HEK293 (cell line): ENCODE data around the gene ST8SIA4.

Experiments
- CTCF ChIA-PET: fragments of 350-600 bp; formaldehyde crosslinking; extraction: SDS; loops from one replicate; lab custom pipeline; 2021; ENCODE audit warnings: antibody characterized with exemption; lab: Yijun Ruan, JAX
- POLR2A ChIA-PET: fragments of 300-600 bp; formaldehyde crosslinking; extraction: SDS; loops from one replicate; lab custom pipeline; 2020; ENCODE audit warnings: antibody characterized with exemption, inconsistent platforms; lab: Yijun Ruan, JAX
- H3K27ac ChIP-seq: fragments of 200-500 bp; sonication (Bioruptor generic); 2 replicates; pipeline ENCODE4 v1.5.1; 2014; ENCODE audit warnings: low read depth, low read length, control low read depth, inconsistent platforms; ENCODE audit errors: extremely low read depth
- H3K36me3 ChIP-seq, 2 experiments: fragments of 200-500 bp in 1 of 2; sonication (Bioruptor generic) in 1 of 2; 1 replicate in 1 of 2; 2 replicates in 1 of 2; pipeline ENCODE4 v1.5.1; 2014 to 2017; ENCODE audit warnings: inconsistent platforms in 2 of 2, low read length in 2 of 2; ENCODE audit not compliant: control insufficient read depth in 2 of 2, insufficient read depth in 1 of 2
- H3K4me1 ChIP-seq: fragments of 200-500 bp; sonication (Bioruptor generic); 2 replicates; pipeline ENCODE4 v1.5.1; 2014; ENCODE audit warnings: mild to moderate bottlenecking, low read length, inconsistent platforms; ENCODE audit not compliant: control insufficient read depth, insufficient read depth
- H3K4me3 ChIP-seq: 2 replicates; pipeline ENCODE4 v1.5.1; 2011; ENCODE audit warnings: low read depth, mild to moderate bottlenecking, control low read depth, low read length, moderate library complexity
- H3K9me3 ChIP-seq: fragments of 200-500 bp; sonication (Bioruptor generic); 2 replicates; pipeline ENCODE4 v1.5.1; 2014; ENCODE audit warnings: low read depth, low read length, inconsistent platforms; ENCODE audit not compliant: control insufficient read depth, insufficient read depth
- BCL11B ChIP-seq: fragments of 450-650 bp; formaldehyde crosslinking; IDR thresholded peaks from 2 replicates; pipeline ENCODE4 v1.5.1; 2016; ENCODE audit warnings: low read depth, missing biosample characterization, missing genetic modification characterization
- IKZF3 ChIP-seq: fragments of 450-650 bp; IDR thresholded peaks from 2 replicates; pipeline ENCODE4 v1.5.0; 2018; ENCODE audit warnings: missing biosample characterization, mild to moderate bottlenecking, missing genetic modification characterization, moderate library complexity
- KLF17 ChIP-seq: fragments of 450-650 bp; formaldehyde crosslinking; IDR thresholded peaks from 2 replicates; pipeline ENCODE4 v1.5.1; 2016; ENCODE audit warnings: missing biosample characterization, missing genetic modification characterization
- PRDM1 ChIP-seq: fragments of 450-650 bp; formaldehyde crosslinking; IDR thresholded peaks from 2 replicates; pipeline ENCODE4; 2016; ENCODE audit warnings: missing biosample characterization, missing genetic modification characterization
- SCRT2 ChIP-seq: fragments of 450-650 bp; formaldehyde crosslinking; IDR thresholded peaks from 2 replicates; pipeline ENCODE4 v1.5.1; 2016; ENCODE audit warnings: missing biosample characterization, missing genetic modification characterization
- SP7 ChIP-seq: fragments of 450-650 bp; formaldehyde crosslinking; IDR thresholded peaks from 2 replicates; pipeline ENCODE4 v1.5.1; 2016; ENCODE audit warnings: missing biosample characterization, missing genetic modification characterization
- ZBTB10 ChIP-seq: fragments of 450-650 bp; formaldehyde crosslinking; IDR thresholded peaks from 2 replicates; pipeline ENCODE4 v1.5.1; 2016; ENCODE audit warnings: missing biosample characterization, missing genetic modification characterization
- ZBTB26 ChIP-seq: fragments of 450-650 bp; formaldehyde crosslinking; optimal IDR thresholded peaks from 2 replicates; pipeline ENCODE3; 2016; ENCODE audit warnings: missing biosample characterization, mild to moderate bottlenecking, missing genetic modification characterization
- ZBTB7A ChIP-seq: fragments of 450-650 bp; formaldehyde crosslinking; IDR thresholded peaks from 2 replicates; pipeline ENCODE4 v1.5.1; 2016; ENCODE audit warnings: low read depth, missing biosample characterization, missing genetic modification characterization
- ZBTB8A ChIP-seq: fragments of 450-650 bp; formaldehyde crosslinking; IDR thresholded peaks from 2 replicates; pipeline ENCODE4 v1.5.1; 2016; ENCODE audit warnings: missing biosample characterization, missing genetic modification characterization
- ZNF157 ChIP-seq: fragments of 450-650 bp; formaldehyde crosslinking; IDR thresholded peaks from 2 replicates; pipeline ENCODE4 v1.5.1; 2016; ENCODE audit warnings: missing biosample characterization, missing genetic modification characterization
- ZNF280C ChIP-seq: fragments of 450-650 bp; formaldehyde crosslinking; IDR thresholded peaks from 2 replicates; pipeline ENCODE4 v1.5.1; 2016; ENCODE audit warnings: missing biosample characterization, missing genetic modification characterization
- ZNF311 ChIP-seq: fragments of 450-650 bp; formaldehyde crosslinking; IDR thresholded peaks from 2 replicates; pipeline ENCODE4 v1.5.1; 2017; ENCODE audit warnings: missing biosample characterization, missing genetic modification characterization, borderline replicate concordance
- ZNF335 ChIP-seq: fragments of 450-650 bp; formaldehyde crosslinking; conservative IDR thresholded peaks from 2 replicates; pipeline ENCODE4 v1.5.1; 2016; ENCODE audit warnings: missing biosample characterization, missing genetic modification characterization
- ZNF423 ChIP-seq: fragments of 450-650 bp; formaldehyde crosslinking; IDR thresholded peaks from 2 replicates; pipeline ENCODE4 v1.5.1; 2016; ENCODE audit warnings: missing biosample characterization, missing genetic modification characterization
- ZNF571 ChIP-seq: fragments of 450-650 bp; formaldehyde crosslinking; IDR thresholded peaks from 2 replicates; pipeline ENCODE4 v1.5.0; 2017; ENCODE audit warnings: missing biosample characterization, missing genetic modification characterization
- ZNF596 ChIP-seq: fragments of 450-650 bp; IDR thresholded peaks from 2 replicates; pipeline ENCODE4 v1.5.0; 2018; ENCODE audit warnings: missing biosample characterization, mild to moderate bottlenecking, missing genetic modification characterization, moderate library complexity
- ZNF610 ChIP-seq: fragments of 450-650 bp; formaldehyde crosslinking; IDR thresholded peaks from 2 replicates; pipeline ENCODE4 v1.5.1; 2016; ENCODE audit warnings: missing biosample characterization, missing genetic modification characterization, borderline replicate concordance
- ZNF785 ChIP-seq: fragments of 450-650 bp; formaldehyde crosslinking; IDR thresholded peaks from 2 replicates; pipeline ENCODE4 v1.5.1; 2016; ENCODE audit warnings: missing biosample characterization, missing genetic modification characterization
- ZSCAN18 ChIP-seq: fragments of 450-650 bp; formaldehyde crosslinking; IDR thresholded peaks from 2 replicates; pipeline ENCODE4 v1.5.1; 2016; ENCODE audit warnings: missing biosample characterization, missing genetic modification characterization
- ZSCAN5A ChIP-seq: fragments of 450-650 bp; formaldehyde crosslinking; IDR thresholded peaks from 2 replicates; pipeline ENCODE4 v1.5.1; 2016; ENCODE audit warnings: missing biosample characterization, missing genetic modification characterization

ST8SIA4 gene

GRCh38 chr5:100838048-100838473, 65.0 kb downstream of the ST8SIA4 start:
- Histone ChIP-seq H3K27ac (no peak overlapping the region), H3K9me3 (no peaks in the 10 kb centered on the region), H3K36me3 (no peaks in the 10 kb centered on the region), H3K4me3 (no peak overlapping the region), H3K4me1 (no peaks in the 10 kb centered on the region)
- TF ChIP-seq ZNF610 (tag by site-specific recombination) (no peak), ZSCAN5A (tag by site-specific recombination) (no peak), BCL11B (no peak), SCRT2 (tag by site-specific recombination) (no peak), ZNF785 (tag by site-specific recombination) (no peak), PRDM1 (no peak), KLF17 (tag by site-specific recombination) (no peak)
- ChIA-PET POLR2A (no interaction called here), CTCF (no interaction called here)

GRCh38 chr5:100834519-100834918, 68.6 kb downstream of the ST8SIA4 start:
- Histone ChIP-seq H3K9me3 (no peaks in the 10 kb centered on the region), H3K4me3 (no peak overlapping the region), H3K36me3 (no peaks in the 10 kb centered on the region), H3K27ac (no peak overlapping the region), H3K4me1 (no peaks in the 10 kb centered on the region)
- POLR2A ChIA-PET = no interaction called here
- CTCF ChIA-PET = no interaction called here
- TF ChIP-seq SP7 (tag by site-specific recombination) (no peak), ZNF335 (tag by site-specific recombination) (no peak), ZNF311 (no peak), ZSCAN18 (tag by site-specific recombination) (no peak), ZNF157 (tag by site-specific recombination) (no peak), ZBTB7A (tag by site-specific recombination) (no peak)

GRCh38 chr5:100832252-100833230, 70.5 kb downstream of the ST8SIA4 start:
- ChIA-PET POLR2A (no interaction called here), CTCF (no interaction called here)
- Histone ChIP-seq H3K4me1 (no peaks in the 10 kb centered on the region), H3K4me3 (no peak overlapping the region), H3K36me3 (no peaks in the 10 kb centered on the region), H3K9me3 (no peaks in the 10 kb centered on the region), H3K27ac (no peak overlapping the region)
- no peak for TF ChIP-seq ZBTB8A (tag by site-specific recombination)
- no peak for TF ChIP-seq ZBTB26 (tag by site-specific recombination)
- TF ChIP-seq ZBTB10 (tag by site-specific recombination) = no peak
- TF ChIP-seq IKZF3 (tag by site-specific recombination) = no peak
- no peak for TF ChIP-seq ZNF596 (tag by site-specific recombination)
- TF ChIP-seq ZNF571 (tag by site-specific recombination) = no peak
- no peak for TF ChIP-seq ZNF280C (tag by site-specific recombination)
- TF ChIP-seq ZNF423 = no peak
- no peak for TF ChIP-seq PRDM1
